Skeletal muscle satellite cell (primary cell): ENCODE data around the gene SVBP.

Experiments
- H3K27me3 ChIP-seq: 2 replicates; pipeline ENCODE4 v1.7.0; 2013; ENCODE audit warnings: low read length; ENCODE audit not compliant: control insufficient read depth, insufficient read depth
- H3K36me3 ChIP-seq: 2 replicates; pipeline ENCODE4 v1.7.0; 2013; ENCODE audit warnings: mild to moderate bottlenecking, control low read depth, low read length; ENCODE audit not compliant: insufficient read depth
- H3K4me1 ChIP-seq: 2 replicates; pipeline ENCODE4 v1.7.0; 2013; ENCODE audit warnings: low read length; ENCODE audit not compliant: control insufficient read depth, insufficient read depth
- H3K4me2 ChIP-seq: 2 replicates; pipeline ENCODE4 v1.7.0; 2013; ENCODE audit warnings: mild to moderate bottlenecking, low read length
- H3K4me3 ChIP-seq: 2 replicates; pipeline ENCODE4 v1.7.0; 2013; ENCODE audit warnings: low read length
- H3K9ac ChIP-seq: 2 replicates; pipeline ENCODE4 v1.7.0; 2013; ENCODE audit warnings: mild to moderate bottlenecking, low read depth, low read length, moderate library complexity
- H3K9me3 ChIP-seq: replicated peaks from 2 replicates; pipeline ENCODE4 v1.7.0; 2013; ENCODE audit warnings: mild to moderate bottlenecking, control low read depth, low read length

The SVBP gene

DNA sequence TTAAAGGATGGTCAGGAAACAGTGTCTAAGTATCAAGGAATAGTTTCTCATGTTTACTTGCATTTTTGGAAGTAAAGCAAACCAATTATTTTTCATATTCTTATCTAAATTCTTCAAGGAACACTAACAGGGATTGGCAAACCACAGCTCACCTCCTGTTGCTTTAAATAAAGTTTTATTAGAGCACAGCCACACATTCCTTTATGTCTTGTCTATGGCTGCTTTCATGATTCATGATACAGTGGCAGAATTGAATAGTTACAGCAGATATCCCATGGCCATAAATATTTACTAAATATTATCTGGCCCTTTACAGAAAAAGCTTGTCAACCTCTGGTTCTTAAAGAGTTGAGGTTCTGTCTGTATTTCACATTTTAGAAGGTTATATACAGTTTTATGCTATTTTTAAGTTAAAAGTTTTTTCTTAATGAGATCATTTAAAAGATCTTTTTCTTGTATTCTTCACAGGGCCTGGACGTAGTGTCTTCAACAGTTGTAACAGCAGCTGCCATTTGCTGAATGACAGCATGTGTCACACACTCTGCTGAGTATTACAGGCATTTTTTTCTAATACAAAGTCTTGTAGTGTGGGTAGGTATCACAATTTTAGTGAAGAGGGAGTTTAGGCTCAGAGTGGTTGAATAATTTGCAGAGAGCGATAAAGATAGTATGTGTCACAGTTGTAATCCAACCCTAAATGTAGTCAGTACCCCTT is 31.8 kb upstream of the SVBP start:
- Histone ChIP-seq H3K4me1 (peaks cover 15% of the 10 kb centered on the region), H3K9me3 (no peaks in the 10 kb centered on the region), H3K4me2 (no peak overlapping the region), H3K36me3 (peaks cover 23% of the 10 kb centered on the region), H3K27me3 (no peaks in the 10 kb centered on the region), H3K9ac (no peak overlapping the region), H3K4me3 (no peak overlapping the region)

- Histone ChIP-seq H3K9me3 (no peaks in the 10 kb centered on the region), H3K9ac (no peak overlapping the region), H3K4me3 (peak overlapping the region; percentile 85), H3K27me3 (no peaks in the 10 kb centered on the region), H3K4me2 (peak overlapping the region; percentile 98), H3K4me1 (peaks cover 15% of the 10 kb centered on the region), H3K36me3 (peaks cover 25% of the 10 kb centered on the region)
Observed at GRCh38 chr1:42847721-42848460, 30.7 kb upstream of the SVBP start.

DNA sequence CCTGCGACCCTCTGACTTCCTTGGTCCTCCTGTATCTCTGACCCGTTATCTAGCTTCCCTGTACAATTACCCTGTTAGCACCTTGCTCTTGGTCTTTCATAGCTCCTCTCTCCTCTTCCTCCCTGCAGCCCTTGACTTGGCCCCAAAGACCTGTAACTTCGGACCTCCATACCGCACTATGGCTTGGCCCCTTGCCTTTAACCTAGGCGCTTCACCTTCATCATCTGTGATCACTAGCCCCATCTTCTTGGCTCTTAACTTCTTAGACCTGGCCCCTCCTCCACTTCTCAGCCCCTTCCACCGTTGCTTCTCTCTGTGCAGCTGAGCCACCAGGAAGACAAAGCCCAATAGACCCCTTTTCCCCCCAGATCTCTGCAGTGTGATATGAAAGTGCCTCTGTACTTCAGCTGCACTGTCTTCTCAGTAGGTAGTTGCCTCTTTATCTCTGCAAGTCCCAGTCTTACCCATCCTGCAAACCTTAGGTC is 30.0 kb upstream of the SVBP start:
- Histone ChIP-seq H3K4me1 (peaks cover 15% of the 10 kb centered on the region), H3K9ac (peak overlapping the region; percentile 89), H3K4me2 (peak overlapping the region; percentile 98), H3K4me3 (peak overlapping the region; percentile 85), H3K9me3 (no peaks in the 10 kb centered on the region), H3K27me3 (no peaks in the 10 kb centered on the region), H3K36me3 (peaks cover 30% of the 10 kb centered on the region)

- Histone ChIP-seq H3K4me1 (peaks cover 15% of the 10 kb centered on the region), H3K4me2 (peak within 1 kb of the TSS; percentile 98), H3K4me3 (peak within 1 kb of the TSS; percentile 85), H3K27me3 (no peaks in the 10 kb centered on the region), H3K36me3 (peaks cover 24% of the 10 kb centered on the region), H3K9me3 (no peaks in the 10 kb centered on the region), H3K9ac (peak within 1 kb of the TSS; percentile 89)
Observed at GRCh38 chr1:42846257-42847110, 29.3 kb upstream of the SVBP start, which contains the start of gene ZNF691. Gene ZNF691, plus strand, starts transcription at chr1:42846613. Its CDS starts 3,046 bp downstream, at chr1:42849659.

DNA sequence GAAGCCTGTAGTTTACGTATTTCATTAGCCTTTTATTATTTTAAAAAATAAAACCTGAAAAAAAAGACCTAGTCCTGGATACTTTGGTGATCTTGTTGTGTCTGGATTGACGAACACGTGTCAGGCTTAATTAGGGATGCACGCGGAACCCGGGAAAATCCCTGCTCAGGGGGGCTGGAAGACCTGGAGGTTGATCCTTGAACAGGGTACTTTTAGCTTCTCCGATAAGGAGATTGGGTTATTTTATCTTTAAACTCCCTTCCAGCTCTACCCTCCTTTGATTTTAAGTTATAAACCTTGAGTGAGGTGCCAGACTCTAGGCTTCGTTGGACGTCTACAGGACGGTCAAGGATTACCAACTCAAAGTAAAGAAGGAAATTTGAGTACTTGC is 28.7 kb upstream of the SVBP start:
- peaks cover 17% of the 10 kb centered on the region for H3K36me3 ChIP-seq
- H3K4me2 ChIP-seq: peak overlapping the region; percentile 98
- H3K9me3 ChIP-seq: no peaks in the 10 kb centered on the region
- H3K9ac ChIP-seq: peak overlapping the region; percentile 41
- H3K27me3 ChIP-seq: no peaks in the 10 kb centered on the region
- H3K4me1 ChIP-seq: peaks cover 15% of the 10 kb centered on the region
- H3K4me3 ChIP-seq: peak overlapping the region; percentile 85

- Histone ChIP-seq H3K36me3 (peaks cover 12% of the 10 kb centered on the region), H3K4me2 (peak overlapping the region; percentile 98), H3K27me3 (no peaks in the 10 kb centered on the region), H3K4me3 (no peak overlapping the region), H3K9me3 (no peaks in the 10 kb centered on the region), H3K4me1 (peaks cover 15% of the 10 kb centered on the region), H3K9ac (no peak overlapping the region)
Observed at GRCh38 chr1:42845193-42845592, 28.0 kb upstream of the SVBP start.

- peaks cover 10% of the 10 kb centered on the region for H3K36me3 ChIP-seq
Observed at GRCh38 chr1:42844592-42845140, 27.5 kb upstream of the SVBP start.

GRCh38 chr1:42841440-42842147 is 24.4 kb upstream of the SVBP start:
- peaks cover 7% of the 10 kb centered on the region for H3K36me3 ChIP-seq
- H3K9ac ChIP-seq: no peak overlapping the region
- H3K4me1 ChIP-seq: peaks cover 4% of the 10 kb centered on the region
- H3K9me3 ChIP-seq: no peaks in the 10 kb centered on the region
- no peak overlapping the region for H3K4me2 ChIP-seq
- no peaks in the 10 kb centered on the region for H3K27me3 ChIP-seq
- H3K4me3 ChIP-seq: no peak overlapping the region

More at GRCh38 chr1:42844592-42845140, 27.5 kb upstream of the SVBP start:
- no peak overlapping the region for H3K9ac ChIP-seq
- H3K9me3 ChIP-seq: no peaks in the 10 kb centered on the region
- no peaks in the 10 kb centered on the region for H3K27me3 ChIP-seq
- H3K4me1 ChIP-seq: peaks cover 15% of the 10 kb centered on the region
- peak overlapping the region; percentile 25 for H3K4me2 ChIP-seq
- no peak overlapping the region for H3K4me3 ChIP-seq

- Histone ChIP-seq H3K4me1 (peaks cover 4% of the 10 kb centered on the region), H3K9me3 (no peaks in the 10 kb centered on the region)
Observed at GRCh38 chr1:42841010-42841409, 23.8 kb upstream of the SVBP start.

DNA sequence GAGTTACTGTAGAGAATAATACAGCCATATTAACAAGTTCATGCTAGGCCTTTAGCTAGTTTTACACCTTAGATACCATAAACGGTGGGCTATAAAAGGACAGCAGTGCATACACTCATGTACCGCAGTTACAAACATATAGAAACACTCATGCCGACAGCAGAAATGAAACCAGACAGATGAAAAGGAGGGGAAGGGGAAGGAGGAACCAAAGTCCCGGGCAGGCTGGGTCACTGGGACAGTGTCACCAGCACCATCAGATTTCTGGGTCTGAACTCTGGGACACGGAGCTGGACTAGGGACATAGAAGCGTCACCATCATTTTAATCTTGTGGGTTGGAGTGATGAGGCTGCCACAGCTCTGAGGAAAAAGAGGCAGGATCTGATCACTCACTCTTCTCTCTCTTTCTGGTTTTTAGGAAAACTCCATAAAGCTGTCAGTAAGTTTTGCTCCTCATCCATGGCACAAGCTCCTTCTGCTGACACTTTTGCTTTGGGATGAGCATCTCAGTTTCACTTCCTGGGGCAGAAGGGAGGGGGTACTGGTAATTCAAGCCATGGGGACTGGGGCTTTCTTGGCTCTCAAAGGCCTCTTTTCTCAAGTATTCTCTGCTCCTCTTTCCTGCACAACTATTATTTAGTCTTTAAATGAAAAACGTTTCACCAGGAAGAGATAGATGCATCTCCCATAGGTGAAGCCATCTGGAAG is 21.4 kb upstream of the SVBP start:
- H3K4me1 ChIP-seq: no peaks in the 10 kb centered on the region
- H3K4me2 ChIP-seq: no peak overlapping the region
- peaks cover 12% of the 10 kb centered on the region for H3K36me3 ChIP-seq
- no peak overlapping the region for H3K9ac ChIP-seq
- no peak overlapping the region for H3K4me3 ChIP-seq
- no peaks in the 10 kb centered on the region for H3K27me3 ChIP-seq
- no peaks in the 10 kb centered on the region for H3K9me3 ChIP-seq

More at GRCh38 chr1:42841010-42841409, 23.8 kb upstream of the SVBP start:
- Histone ChIP-seq H3K4me2 (no peak overlapping the region), H3K4me3 (no peak overlapping the region), H3K9ac (no peak overlapping the region), H3K36me3 (peaks cover 7% of the 10 kb centered on the region), H3K27me3 (no peaks in the 10 kb centered on the region)
